Hindlimb muscle (tissue), 1 donor: ENCODE results near the gene ANXA4. TPM values are rescaled to one million over a fixed set of nuclear protein-coding genes. Genes with fewer than 3 reads are reported as not detected.
"Not testable (repeated sequence)": the region's sequence is repeated elsewhere in the genome, so short reads cannot be mapped to it uniquely, and the experiment has no call there.

ENCODE experiments used
- DNase-seq: peaks from one replicate; pipeline ENCODE4 v3.0.0-alpha.2; 2013
- polyA plus RNA-seq: library from polyadenylated mRNA; unstranded; fragments of 120-200 nt; gene quantifications from one replicate; pipeline ENCODE4 v1.2.1, GENCODE V29; 2013; ENCODE audit not compliant: insufficient read length

ANXA4 gene
- polyA plus RNA-seq, 1 donor = 28.3 TPM

- no peak for DNase-seq
These were observed 14.0 kb downstream of the ANXA4 start for GRCh38 chr2:69755862-69756467.

DNA sequence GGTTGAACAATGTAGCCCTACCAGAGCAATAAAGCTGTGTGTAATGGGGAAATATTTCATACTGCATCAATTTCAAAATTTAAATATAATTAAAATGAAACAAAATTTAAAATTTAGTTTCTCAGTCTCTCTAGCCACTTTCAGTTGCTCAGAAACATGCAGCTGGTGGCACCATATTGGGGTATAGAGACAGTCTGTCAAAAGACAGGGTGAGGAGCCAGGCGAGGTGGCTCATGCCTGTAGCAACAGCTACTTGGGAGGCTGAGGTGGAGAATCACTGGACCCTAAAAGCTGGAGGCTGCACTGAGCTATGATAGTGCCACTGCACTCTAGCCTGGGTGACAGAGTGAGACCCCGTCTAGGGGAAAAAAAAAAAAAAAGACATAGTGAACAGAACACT lies 20.1 kb downstream of the ANXA4 start:
- no peak for DNase-seq

DNA sequence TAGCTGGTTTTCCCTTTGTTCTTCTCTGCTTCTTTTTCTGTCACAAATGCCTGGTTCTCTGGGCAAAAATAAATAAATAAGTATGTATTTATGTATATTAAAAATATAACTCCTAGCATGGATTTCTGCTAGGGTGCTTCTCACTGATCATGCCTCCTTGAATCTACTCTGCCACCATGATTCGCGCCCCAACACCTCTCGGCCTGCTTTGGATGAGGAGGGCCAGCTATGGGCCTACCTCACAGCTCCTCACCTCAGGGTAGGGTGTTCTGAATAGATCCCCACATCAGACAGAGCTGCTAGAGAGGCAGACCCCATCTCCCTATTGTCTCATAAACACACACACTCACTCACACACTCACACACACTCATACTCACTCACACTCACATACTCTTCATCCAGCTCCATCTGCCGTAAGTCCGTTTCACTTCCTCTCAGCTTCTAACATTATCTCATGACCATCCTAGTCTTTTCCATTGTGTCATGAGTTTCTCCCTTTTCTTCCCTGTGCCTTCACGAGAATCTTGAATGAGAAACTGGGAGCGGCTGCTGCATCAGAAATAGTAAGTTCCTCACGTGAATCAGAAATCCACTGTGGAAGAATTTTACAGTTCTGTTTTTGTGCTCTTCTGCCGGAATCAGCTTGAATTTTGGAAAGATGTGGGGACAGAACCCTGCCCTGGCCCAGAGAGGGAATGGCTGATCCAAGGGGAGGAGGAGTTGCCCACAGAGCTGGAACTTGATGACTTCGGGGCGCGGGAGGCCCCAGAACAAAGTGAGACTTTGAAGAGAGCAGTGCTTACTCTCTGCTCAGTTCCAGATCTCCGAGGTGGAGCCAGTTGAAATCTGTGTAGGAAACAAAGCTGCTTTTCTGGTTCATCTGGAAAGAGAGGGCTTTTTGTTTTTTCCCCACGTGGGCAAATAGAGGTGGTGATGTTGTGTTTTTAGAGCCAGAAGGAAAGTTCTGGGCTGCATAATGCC lies 20.9 kb downstream of the ANXA4 start:
- peak; percentile 54 for DNase-seq

DNA sequence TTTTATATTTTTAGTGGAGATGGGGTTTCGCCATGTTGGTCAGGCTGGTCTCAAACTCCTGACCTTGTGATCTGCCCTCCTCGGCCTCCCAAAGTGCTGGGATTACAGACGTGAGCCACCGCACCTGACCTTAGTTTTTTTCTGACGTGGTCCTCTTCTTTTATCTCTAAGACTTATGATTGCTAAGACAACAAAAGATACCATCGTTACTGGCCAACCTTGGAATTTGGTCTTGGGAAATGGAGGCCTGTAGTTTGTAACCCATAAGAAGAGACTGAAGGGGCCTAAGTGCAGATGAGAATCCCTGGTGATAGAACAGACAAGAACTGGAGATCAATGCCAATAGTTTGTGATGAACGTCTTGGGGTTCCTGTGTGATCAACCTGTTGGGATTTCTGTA lies 21.9 kb downstream of the ANXA4 start:
- not testable (repeated sequence) for DNase-seq

DNA sequence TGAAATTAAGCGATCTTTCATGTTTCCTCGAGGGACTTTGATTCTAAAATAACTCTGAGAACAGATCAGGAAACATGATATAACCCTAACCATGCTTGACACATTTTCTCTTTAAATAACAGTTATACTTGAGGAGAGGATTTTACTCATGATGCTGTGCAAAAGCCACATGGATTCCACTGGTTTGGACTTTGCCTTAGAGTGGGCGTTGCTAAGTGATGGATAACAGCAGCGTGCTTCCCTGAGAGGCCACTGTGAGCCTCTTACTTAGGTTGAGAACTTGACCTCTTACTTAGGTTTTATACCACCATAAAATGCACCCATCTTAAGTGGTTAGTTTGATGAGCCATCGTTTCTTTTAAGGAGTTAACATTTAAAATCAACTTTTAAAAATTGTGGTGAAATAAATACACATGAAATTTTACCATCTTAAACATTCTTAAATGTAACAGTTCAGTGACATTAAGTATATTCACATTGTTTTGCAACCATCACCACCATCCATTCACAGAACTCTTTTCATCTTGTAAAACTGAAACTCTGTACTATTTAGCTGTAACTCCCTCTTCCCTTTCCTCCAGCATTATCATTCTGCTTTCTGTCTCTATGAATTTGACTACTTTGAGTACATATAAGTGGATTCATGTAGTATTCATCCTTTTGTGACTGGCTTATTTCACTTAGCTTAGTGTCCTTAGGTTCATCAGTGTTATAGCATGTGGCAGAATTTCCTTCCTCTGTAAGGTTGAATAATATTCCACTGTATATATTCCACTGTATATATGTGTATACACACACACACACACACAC lies 22.6 kb downstream of the ANXA4 start:
- DNase-seq = no peak

DNA sequence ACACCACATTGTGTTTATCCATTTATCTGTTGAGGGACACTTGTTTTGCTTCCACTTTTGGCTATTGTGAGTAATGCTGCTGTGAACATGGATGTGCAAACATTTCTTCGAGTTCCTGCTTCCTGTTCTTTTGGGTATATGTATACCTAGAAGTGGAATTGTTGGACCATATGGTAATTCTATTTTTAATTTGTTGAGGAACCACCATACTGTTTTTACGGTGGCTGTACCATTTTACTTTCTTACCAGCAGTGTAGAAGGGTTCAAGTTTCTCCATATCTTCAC lies 23.1 kb downstream of the ANXA4 start:
- no peak for DNase-seq

- no peak for DNase-seq
These were observed 24.1 kb downstream of the ANXA4 start for GRCh38 chr2:69766014-69766413.

DNA sequence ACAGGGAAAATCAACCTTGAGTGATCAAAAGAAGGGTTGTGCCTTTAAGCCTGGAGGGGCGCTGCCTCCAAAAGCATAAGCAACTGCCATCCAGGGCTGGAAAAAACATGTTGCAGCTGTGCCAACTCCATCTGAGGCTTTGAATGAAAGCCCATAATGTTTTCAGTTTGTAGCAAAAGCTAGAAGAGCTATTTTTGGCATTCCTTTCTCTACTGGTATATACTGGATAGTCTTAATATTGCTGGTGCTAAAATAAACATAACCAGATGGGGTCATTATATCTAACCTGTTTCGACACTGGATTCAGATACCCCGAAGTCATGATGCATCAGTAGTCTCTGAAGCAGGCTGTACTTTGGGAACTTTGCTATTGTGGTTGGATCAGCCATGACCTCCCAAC lies 25.1 kb downstream of the ANXA4 start:
- DNase-seq = no peak

- no peak for DNase-seq
These were observed 26.3 kb downstream of the ANXA4 start for GRCh38 chr2:69768235-69768634.

DNA sequence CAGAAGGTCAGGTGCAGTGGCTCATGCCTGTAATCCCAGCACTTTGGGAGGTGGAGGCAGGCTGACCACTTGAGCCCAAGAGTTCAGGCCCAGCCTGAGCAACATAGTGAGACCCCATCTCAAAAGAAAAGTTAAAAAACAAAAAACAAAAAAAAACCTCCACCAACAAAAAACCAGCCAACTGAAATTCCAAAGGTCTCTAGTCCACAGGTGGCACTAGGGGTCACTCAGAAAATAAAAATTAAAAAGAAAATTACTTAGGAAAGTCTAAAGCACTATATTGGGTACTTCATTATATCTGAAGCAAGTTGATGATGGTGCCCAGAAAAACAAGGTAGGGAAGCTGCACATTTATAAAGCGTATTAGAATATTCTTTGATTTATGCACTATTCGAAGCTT lies 26.9 kb downstream of the ANXA4 start:
- DNase-seq = no peak

GRCh38 chr2:69769272-69769671 lies 27.3 kb downstream of the ANXA4 start:
- DNase-seq = no peak

DNA sequence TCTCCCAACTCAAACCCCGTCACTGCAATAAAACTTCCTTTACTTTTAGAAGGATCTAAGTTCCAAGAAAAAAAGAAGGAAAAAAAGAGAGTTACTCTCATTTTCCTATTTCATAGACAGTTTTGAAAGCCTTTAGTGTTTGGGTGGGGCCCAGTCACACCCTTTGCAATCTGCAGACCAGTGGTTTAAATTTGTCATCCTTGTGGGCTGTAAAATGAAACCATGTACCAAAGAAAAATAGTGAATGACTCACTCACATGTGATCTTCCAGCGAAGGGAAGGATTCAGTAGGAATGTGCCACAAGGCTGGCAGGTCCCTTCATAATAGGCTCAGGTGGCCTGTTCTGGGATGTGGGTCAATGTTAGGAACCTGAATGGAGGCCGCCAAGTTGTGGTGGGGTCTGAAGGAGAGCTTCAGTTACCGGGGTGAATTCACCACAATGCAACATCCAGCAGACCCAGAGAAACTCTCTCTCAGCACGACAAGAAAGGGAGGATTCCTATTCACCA lies 28.3 kb downstream of the ANXA4 start:
- DNase-seq = no peak

DNA sequence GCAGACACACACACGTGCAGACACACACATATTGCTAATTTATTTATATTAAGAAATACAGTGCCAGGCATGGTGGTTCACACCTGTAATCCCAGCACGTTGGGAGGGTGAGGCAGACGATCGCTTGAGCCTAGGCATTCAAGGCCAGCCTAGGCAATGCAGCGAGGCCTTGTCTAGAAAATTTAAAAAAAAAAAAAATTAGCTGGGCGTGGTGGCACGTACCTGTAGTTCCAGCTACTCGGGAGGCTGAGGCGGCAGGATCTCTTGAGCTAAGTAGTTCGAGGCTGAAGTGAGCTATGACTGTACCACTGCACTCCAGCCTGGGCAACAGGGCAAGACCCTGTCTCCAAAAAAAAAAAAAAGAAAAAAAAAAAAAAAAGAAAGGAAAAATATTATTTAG lies 28.8 kb downstream of the ANXA4 start:
- DNase-seq = no peak

GRCh38 chr2:69771461-69771860 lies 29.5 kb downstream of the ANXA4 start:
- DNase-seq = no peak

DNA sequence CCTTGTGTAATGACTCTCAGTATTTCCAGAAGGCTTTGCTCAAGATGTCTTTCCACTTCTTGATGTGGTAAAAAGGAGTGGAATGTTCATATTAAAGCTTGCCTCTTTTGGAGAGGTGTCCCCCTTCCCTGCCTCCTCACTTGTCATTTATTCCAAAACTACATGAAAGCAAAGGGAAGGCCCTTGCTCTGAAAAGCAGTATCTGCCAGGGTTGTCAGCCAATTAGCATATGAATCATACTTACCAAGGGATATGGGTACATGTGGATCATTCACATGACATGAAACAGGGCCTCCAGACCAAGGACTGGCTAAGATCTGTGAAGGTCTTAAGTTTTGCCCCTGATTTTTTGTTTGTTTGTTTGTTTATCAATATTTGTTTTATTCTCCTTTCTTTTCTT lies 31.3 kb downstream of the ANXA4 start:
- DNase-seq = no peak

GRCh38 chr2:69774258-69774983 lies 32.5 kb downstream of the ANXA4 start:
- DNase-seq = not testable (repeated sequence)

GRCh38 chr2:69774984-69775982 lies 33.3 kb downstream of the ANXA4 start:
- DNase-seq = no peak

GRCh38 chr2:69776886-69777785 lies 35.2 kb downstream of the ANXA4 start:
- no peak for DNase-seq

- no peak for DNase-seq
These were observed 35.8 kb downstream of the ANXA4 start for GRCh38 chr2:69777786-69778105.
